Thyroid gland (tissue), 4 donors: ENCODE results near the gene ZNF575.

Experiments used
- POLR2A ChIP-seq, 2 donors: fragments of 450-650 bp; IDR thresholded peaks; one replicate each; pipeline ENCODE4 v1.6.1; 2017; ENCODE audit warnings: antibody characterized with exemption in 2 of 2, mild to moderate bottlenecking in 2 of 2, moderate library complexity in 1 of 2
- TF ChIP-seq, protein P1 (sequence below), 6 experiments: fragments of 200-600 bp in 3 of 6; fragments of 450-650 bp in 3 of 6; sonication (generic) in 3 of 6; IDR thresholded peaks; one replicate each; pipeline ENCODE4 v1.5.1; 2016 to 2019; ENCODE audit warnings: antibody characterized with exemption in 6 of 6, mild to moderate bottlenecking in 2 of 6, inconsistent platforms in 1 of 6, moderate library complexity in 1 of 6

DNA sequence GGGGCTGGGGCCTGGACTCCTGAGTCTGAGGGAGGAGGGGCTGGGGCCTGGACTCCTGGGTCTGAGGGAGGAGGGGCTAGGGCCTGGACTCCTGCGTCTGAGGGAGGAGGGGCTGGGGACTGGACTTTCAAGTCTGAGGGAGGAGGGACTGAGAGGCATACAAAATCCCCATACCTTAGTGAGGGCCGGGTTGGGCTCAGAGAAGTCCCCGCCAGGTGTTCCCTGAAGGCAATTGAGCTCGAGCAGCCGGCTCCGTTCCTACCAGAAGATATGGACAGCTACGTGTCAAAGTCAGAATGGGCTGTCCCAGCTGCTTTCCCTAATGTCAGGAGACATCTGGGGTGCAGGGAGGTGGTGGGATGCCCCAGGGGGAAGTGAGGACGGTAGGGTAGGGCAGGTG lies 37.9 kb upstream of the ZNF575 start:
- TF ChIP-seq, protein P1, sequence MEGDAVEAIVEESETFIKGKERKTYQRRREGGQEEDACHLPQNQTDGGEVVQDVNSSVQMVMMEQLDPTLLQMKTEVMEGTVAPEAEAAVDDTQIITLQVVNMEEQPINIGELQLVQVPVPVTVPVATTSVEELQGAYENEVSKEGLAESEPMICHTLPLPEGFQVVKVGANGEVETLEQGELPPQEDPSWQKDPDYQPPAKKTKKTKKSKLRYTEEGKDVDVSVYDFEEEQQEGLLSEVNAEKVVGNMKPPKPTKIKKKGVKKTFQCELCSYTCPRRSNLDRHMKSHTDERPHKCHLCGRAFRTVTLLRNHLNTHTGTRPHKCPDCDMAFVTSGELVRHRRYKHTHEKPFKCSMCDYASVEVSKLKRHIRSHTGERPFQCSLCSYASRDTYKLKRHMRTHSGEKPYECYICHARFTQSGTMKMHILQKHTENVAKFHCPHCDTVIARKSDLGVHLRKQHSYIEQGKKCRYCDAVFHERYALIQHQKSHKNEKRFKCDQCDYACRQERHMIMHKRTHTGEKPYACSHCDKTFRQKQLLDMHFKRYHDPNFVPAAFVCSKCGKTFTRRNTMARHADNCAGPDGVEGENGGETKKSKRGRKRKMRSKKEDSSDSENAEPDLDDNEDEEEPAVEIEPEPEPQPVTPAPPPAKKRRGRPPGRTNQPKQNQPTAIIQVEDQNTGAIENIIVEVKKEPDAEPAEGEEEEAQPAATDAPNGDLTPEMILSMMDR (IDR thresholded peaks at IDR 0.05): no peak
- TF ChIP-seq POLR2A (IDR thresholded peaks at IDR 0.05): no peak
